GM23338 (cell line): ENCODE measurements around the gene PDYN.

Experiments
- CREB1 ChIP-seq: fragments of 250-450 bp; sonication (Bioruptor Pico); IDR thresholded peaks from 2 replicates; pipeline ENCODE4 v1.5.0; 2020; ENCODE audit warnings: low read depth, mild to moderate bottlenecking, moderate library complexity
- EZH2 ChIP-seq: fragments of 200-600 bp; sonication (generic); IDR thresholded peaks from one replicate; pipeline ENCODE4 v1.8.0; 2017; ENCODE audit warnings: antibody characterized with exemption, mild to moderate bottlenecking, low read depth; ENCODE audit not compliant: unreplicated experiment
- EZH2phosphoT487 ChIP-seq: fragments of 200-600 bp; sonication (generic); IDR thresholded peaks from one replicate; pipeline ENCODE4 v1.8.1; 2018; ENCODE audit warnings: antibody characterized with exemption; ENCODE audit not compliant: unreplicated experiment
- JUNB ChIP-seq: IDR thresholded peaks from one replicate; pipeline ENCODE4 v1.6.1; 2016; ENCODE audit warnings: antibody characterized with exemption; ENCODE audit not compliant: unreplicated experiment
- NANOG ChIP-seq: IDR thresholded peaks from 2 replicates; pipeline ENCODE4 v1.6.1; 2016; ENCODE audit warnings: antibody characterized with exemption, borderline replicate concordance
- POLR2AphosphoS5 ChIP-seq: IDR thresholded peaks from 2 replicates; pipeline ENCODE4 v1.6.1; 2016; ENCODE audit warnings: antibody characterized with exemption, low read depth
- TF ChIP-seq, protein P1 (sequence below), 2 experiments: fragments of 200-600 bp in 1 of 2; sonication (generic) in 1 of 2; conservative IDR thresholded peaks; 2 replicates each; pipeline versions ENCODE4 v1.5.1 to v1.6.1; 2016 to 2017; ENCODE audit warnings: antibody characterized with exemption in 2 of 2, low read depth in 2 of 2, mild to moderate bottlenecking in 2 of 2, moderate library complexity in 1 of 2
- TF ChIP-seq, protein P2 (sequence below): IDR thresholded peaks from one replicate; pipeline ENCODE4 v1.6.1; 2018; ENCODE audit warnings: antibody characterized with exemption; ENCODE audit not compliant: unreplicated experiment
- TF ChIP-seq, protein P3 (sequence below): IDR thresholded peaks from 2 replicates; pipeline ENCODE4 v1.6.1; 2016; ENCODE audit warnings: antibody characterized with exemption

DNA sequence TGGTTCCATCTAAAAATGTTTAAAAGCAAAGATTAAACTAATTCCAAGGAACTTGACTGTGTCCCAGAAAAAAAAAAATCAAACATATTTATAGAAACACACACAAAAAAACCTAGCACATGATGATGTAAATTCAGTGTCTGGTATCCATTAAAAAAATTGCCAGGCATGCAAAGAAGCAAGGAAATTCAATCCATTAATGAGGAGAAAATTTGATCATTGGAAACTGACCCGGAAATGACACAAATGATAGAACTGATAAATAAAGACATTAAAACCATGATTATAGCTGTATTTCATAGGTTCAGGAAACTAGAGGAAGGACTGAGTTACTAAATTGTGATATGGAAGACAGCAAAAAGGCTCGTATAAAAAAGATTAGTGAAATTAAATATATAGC, 34.7 kb downstream of the PDYN start:
- TF ChIP-seq, protein P1, sequence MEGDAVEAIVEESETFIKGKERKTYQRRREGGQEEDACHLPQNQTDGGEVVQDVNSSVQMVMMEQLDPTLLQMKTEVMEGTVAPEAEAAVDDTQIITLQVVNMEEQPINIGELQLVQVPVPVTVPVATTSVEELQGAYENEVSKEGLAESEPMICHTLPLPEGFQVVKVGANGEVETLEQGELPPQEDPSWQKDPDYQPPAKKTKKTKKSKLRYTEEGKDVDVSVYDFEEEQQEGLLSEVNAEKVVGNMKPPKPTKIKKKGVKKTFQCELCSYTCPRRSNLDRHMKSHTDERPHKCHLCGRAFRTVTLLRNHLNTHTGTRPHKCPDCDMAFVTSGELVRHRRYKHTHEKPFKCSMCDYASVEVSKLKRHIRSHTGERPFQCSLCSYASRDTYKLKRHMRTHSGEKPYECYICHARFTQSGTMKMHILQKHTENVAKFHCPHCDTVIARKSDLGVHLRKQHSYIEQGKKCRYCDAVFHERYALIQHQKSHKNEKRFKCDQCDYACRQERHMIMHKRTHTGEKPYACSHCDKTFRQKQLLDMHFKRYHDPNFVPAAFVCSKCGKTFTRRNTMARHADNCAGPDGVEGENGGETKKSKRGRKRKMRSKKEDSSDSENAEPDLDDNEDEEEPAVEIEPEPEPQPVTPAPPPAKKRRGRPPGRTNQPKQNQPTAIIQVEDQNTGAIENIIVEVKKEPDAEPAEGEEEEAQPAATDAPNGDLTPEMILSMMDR (conservative IDR thresholded peaks at IDR 0.05; ENCODE audit: low read depth in 2 of 2) = no peak
- TF ChIP-seq EZH2phosphoT487 (no peak), POLR2AphosphoS5 (no peak), EZH2 (no peak), JUNB (no peak), CREB1 (no peak), NANOG (no peak)
- TF ChIP-seq, protein P2, sequence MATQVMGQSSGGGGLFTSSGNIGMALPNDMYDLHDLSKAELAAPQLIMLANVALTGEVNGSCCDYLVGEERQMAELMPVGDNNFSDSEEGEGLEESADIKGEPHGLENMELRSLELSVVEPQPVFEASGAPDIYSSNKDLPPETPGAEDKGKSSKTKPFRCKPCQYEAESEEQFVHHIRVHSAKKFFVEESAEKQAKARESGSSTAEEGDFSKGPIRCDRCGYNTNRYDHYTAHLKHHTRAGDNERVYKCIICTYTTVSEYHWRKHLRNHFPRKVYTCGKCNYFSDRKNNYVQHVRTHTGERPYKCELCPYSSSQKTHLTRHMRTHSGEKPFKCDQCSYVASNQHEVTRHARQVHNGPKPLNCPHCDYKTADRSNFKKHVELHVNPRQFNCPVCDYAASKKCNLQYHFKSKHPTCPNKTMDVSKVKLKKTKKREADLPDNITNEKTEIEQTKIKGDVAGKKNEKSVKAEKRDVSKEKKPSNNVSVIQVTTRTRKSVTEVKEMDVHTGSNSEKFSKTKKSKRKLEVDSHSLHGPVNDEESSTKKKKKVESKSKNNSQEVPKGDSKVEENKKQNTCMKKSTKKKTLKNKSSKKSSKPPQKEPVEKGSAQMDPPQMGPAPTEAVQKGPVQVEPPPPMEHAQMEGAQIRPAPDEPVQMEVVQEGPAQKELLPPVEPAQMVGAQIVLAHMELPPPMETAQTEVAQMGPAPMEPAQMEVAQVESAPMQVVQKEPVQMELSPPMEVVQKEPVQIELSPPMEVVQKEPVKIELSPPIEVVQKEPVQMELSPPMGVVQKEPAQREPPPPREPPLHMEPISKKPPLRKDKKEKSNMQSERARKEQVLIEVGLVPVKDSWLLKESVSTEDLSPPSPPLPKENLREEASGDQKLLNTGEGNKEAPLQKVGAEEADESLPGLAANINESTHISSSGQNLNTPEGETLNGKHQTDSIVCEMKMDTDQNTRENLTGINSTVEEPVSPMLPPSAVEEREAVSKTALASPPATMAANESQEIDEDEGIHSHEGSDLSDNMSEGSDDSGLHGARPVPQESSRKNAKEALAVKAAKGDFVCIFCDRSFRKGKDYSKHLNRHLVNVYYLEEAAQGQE = no peak
- TF ChIP-seq, protein P3, sequence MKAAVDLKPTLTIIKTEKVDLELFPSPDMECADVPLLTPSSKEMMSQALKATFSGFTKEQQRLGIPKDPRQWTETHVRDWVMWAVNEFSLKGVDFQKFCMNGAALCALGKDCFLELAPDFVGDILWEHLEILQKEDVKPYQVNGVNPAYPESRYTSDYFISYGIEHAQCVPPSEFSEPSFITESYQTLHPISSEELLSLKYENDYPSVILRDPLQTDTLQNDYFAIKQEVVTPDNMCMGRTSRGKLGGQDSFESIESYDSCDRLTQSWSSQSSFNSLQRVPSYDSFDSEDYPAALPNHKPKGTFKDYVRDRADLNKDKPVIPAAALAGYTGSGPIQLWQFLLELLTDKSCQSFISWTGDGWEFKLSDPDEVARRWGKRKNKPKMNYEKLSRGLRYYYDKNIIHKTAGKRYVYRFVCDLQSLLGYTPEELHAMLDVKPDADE = no peak
